ENCODE results near the gene LARGE2. TPM values are rescaled to one million over a fixed set of nuclear protein-coding genes. Genes with fewer than 3 reads are reported as not detected.

Gene LARGE2
- total RNA-seq, 4 donors from 2014 or later: 0.55 to 1.3 (median 0.60) TPM; not detected in 1

DNA sequence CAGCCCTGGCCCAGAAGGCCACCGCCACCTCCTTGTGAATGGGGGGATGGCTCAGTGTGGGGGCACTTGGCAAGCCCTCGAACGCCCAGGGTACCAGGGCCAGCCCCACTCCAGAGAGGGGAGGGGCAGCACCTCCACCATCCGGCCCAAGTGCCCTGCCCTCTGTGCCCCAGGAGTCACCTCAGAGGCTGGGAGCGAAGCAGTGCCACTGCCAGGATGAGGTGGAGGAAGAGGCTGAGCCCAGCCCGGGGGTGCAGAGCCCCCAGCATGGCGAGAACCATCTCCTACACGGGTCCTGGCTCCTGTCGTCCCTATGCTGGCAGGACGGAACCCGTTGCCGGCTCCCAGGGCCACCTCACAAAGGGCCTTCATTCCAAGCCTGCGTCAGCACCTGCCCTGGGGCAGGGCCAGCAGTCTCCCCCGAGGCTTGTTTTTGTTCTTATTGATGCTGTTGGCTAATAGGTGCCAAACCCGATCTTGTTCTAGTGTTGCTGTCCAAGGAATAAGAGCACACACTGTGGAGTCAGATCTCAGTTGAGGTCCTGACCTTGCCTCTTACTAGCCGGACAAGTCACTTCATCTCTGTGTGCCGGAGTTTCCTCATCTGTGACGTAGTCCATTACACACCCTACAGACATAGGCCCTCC is 15.4 kb upstream of the LARGE2 start, which contains the start of gene FREY1:
FREY1 (minus strand) TSS at position 307 of the 647 bp plus-strand sequence; CDS start at position 281, 26 bp downstream.
- no peaks in the 10 kb centered on the region for H3K9me3 ChIP-seq
- H3K27ac ChIP-seq: no peak within 1 kb of the TSS
- H3K4me3 ChIP-seq: no peak within 1 kb of the TSS
- 63% methylated on average over 10 of the region's 18 CpGs; no CpG with 5 or more reads in 1 of the 2 donors for WGBS, 2 donors (ENCODE audit: low coverage in 1 of 2)
- H3K27me3 ChIP-seq: no peaks in the 10 kb centered on the region
- intact Hi-C loops (cut with DNase I; ENCODE audit: low total_unique reads): no loop called here
- H3K4me1 ChIP-seq: peaks cover 0 to 9% (median 2%) of the 10 kb centered on the region in 4 donors
- H3K36me3 ChIP-seq: peaks cover 0 to 3% (median 2%) of the 10 kb centered on the region in 4 donors
- no peak for DNase-seq
- TF ChIP-seq POLR2AphosphoS5 (IDR thresholded peaks at IDR 0.05) (no peak), EP300 (IDR thresholded peaks at IDR 0.05; ENCODE audit: low read depth) (no peak), POLR2A (IDR thresholded peaks at IDR 0.05) (no peak)
- TF ChIP-seq, protein P1, sequence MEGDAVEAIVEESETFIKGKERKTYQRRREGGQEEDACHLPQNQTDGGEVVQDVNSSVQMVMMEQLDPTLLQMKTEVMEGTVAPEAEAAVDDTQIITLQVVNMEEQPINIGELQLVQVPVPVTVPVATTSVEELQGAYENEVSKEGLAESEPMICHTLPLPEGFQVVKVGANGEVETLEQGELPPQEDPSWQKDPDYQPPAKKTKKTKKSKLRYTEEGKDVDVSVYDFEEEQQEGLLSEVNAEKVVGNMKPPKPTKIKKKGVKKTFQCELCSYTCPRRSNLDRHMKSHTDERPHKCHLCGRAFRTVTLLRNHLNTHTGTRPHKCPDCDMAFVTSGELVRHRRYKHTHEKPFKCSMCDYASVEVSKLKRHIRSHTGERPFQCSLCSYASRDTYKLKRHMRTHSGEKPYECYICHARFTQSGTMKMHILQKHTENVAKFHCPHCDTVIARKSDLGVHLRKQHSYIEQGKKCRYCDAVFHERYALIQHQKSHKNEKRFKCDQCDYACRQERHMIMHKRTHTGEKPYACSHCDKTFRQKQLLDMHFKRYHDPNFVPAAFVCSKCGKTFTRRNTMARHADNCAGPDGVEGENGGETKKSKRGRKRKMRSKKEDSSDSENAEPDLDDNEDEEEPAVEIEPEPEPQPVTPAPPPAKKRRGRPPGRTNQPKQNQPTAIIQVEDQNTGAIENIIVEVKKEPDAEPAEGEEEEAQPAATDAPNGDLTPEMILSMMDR (IDR thresholded peaks at IDR 0.05): no peak
- in situ Hi-C loops (cut with MboI; ENCODE audit: low pct_ligation_motif_present in 1 of 4, low pct_unique_long_range_greater_than_20kb in 1 of 4, low sequenced_read_pairs in 3 of 4): no loop called here

DNA sequence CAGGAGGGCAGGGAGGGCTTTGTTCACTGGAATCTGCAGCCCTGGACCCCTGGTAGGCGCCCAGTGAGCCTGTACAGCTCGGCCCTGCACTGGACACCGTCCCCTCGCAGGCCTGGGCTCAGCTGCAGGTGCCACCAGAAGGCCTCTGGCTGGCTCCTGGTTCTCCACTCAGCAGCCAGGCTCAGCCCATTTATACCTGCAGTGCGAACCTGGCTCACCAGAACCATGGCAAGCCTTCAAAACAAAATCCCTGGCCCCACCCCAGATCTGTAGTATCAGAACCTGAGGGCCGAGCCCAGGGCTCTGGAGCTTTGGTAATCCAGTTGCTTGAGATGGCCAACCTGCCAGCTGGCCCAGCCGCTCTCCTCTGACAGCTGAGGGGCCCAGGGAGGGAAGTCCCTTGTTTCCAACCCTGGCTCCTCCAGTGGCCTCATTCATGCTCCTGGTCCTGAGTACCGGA is 14.5 kb upstream of the LARGE2 start:
- peaks cover 0 to 10% (median 4%) of the 10 kb centered on the region in 4 donors for H3K36me3 ChIP-seq
- no peak overlapping the region for H3K27ac ChIP-seq
- TF ChIP-seq, protein P1 (IDR thresholded peaks at IDR 0.05): no peak
- TF ChIP-seq POLR2AphosphoS5 (IDR thresholded peaks at IDR 0.05): no peak
- TF ChIP-seq EP300 (IDR thresholded peaks at IDR 0.05; ENCODE audit: low read depth): no peak
- no peak for TF ChIP-seq POLR2A (IDR thresholded peaks at IDR 0.05)
- H3K27me3 ChIP-seq: no peaks in the 10 kb centered on the region
- no peak overlapping the region for H3K4me3 ChIP-seq
- H3K9me3 ChIP-seq: no peaks in the 10 kb centered on the region
- in situ Hi-C loops (cut with MboI; ENCODE audit: low pct_ligation_motif_present in 1 of 4, low pct_unique_long_range_greater_than_20kb in 1 of 4, low sequenced_read_pairs in 3 of 4) (no loop called here), intact Hi-C loops (cut with DNase I; ENCODE audit: low total_unique reads) (no loop called here)
- H3K4me1 ChIP-seq: peaks cover 0 to 9% (median 2%) of the 10 kb centered on the region in 4 donors
- no peak for DNase-seq
- WGBS, 2 donors (ENCODE audit: low coverage in 1 of 2): 72 to 80% methylated on average over 1 to 7 of the region's 8 CpGs

DNA sequence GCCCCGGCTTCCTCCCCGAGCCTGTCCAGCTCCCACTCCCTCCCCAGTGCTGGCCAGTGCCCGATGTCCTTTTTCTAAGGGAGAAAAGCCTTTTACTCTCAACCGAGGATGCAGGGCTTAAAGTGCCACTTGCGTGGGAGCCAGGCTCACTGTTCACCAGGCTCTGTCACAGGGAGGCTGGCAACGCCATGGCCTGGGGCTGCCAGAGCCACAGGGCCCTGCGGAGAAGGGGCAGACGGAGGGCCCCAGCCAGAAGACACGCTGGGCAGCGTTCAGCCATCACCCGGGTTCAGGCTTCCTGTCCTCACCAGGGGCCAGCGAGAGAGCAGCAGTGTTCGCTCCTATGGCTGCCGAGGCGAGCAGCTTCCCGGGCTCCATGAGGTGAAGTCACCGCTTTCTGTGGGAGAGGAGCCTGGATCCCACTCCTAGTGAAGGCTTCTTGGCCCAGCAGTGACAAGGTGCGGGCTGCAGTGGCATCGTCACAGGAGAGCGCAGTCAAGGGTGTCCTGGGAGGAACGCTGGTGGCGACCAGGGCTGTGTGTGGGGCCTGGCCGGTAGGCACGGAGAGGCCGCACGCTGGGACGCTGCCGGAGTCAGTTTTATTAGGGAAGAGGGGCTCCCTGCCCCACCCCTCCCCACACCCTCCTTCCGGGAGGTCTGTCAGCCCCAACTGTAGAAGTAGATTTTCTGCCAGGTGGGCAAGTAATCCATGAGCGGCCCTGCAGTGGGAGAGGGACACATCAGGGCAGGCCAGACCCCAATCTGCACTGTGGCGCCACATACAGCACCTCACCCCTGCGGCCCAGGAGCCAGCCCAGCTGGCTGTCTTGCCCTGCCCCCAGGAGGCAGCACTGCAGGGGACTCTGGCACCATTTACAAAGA is 12.6 kb upstream of the LARGE2 start:
- WGBS, 2 donors (ENCODE audit: low coverage in 1 of 2): 92% methylated on average over 28 of the region's 32 CpGs; no CpG with 5 or more reads in 1 of the 2 donors
- no peak for TF ChIP-seq POLR2A (IDR thresholded peaks at IDR 0.05)
- no peak for TF ChIP-seq POLR2AphosphoS5 (IDR thresholded peaks at IDR 0.05)
- TF ChIP-seq EP300 (IDR thresholded peaks at IDR 0.05; ENCODE audit: low read depth): no peak
- TF ChIP-seq, protein P1 (IDR thresholded peaks at IDR 0.05): no peak
- in situ Hi-C loops (cut with MboI; ENCODE audit: low pct_ligation_motif_present in 1 of 4, low pct_unique_long_range_greater_than_20kb in 1 of 4, low sequenced_read_pairs in 3 of 4): loop anchor here in 1 of 4 donors (10.0 kb wide), 1 partner anchor 55 kb away; no protein-coding TSS in a partner anchor

DNA sequence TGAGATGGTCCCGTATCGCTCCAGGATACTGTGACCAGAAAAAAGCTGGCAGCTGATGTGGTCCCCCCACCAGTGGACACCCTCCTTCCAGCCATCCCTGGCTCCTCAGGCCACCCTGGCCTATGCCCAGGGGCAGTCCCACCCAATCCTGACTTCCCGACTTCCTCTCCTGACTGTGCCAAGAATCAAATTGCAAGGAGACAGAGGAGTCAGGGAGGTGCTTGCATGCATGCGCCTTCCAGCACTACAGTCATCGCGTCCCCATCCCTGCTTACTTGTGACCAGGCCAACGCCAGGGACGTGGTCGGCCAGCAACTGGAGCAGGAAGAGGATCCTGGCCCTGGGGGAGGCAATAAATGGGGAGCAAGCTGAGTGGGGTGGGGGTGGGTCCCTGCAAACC is 11.8 kb upstream of the LARGE2 start:
- H3K4me1 ChIP-seq: peaks cover 0 to 10% (median 2%) of the 10 kb centered on the region in 4 donors
- intact Hi-C loops (cut with DNase I; ENCODE audit: low total_unique reads): no loop called here
- H3K36me3 ChIP-seq: peaks cover 0 to 30% (median 11%) of the 10 kb centered on the region in 4 donors
- no peak overlapping the region for H3K27ac ChIP-seq
- H3K27me3 ChIP-seq: no peaks in the 10 kb centered on the region
- 92% methylated on average over 9 of the region's 9 CpGs; no CpG with 5 or more reads in 1 of the 2 donors for WGBS, 2 donors (ENCODE audit: low coverage in 1 of 2)
- no peak for DNase-seq
- in situ Hi-C loops (cut with MboI; ENCODE audit: low pct_ligation_motif_present in 1 of 4, low pct_unique_long_range_greater_than_20kb in 1 of 4, low sequenced_read_pairs in 3 of 4): loop anchor here in 1 of 4 donors (10.0 kb wide), 1 partner anchor 56 kb away; no protein-coding TSS in a partner anchor
- H3K4me3 ChIP-seq: no peak overlapping the region
- TF ChIP-seq, protein P1 (IDR thresholded peaks at IDR 0.05): no peak
- TF ChIP-seq POLR2AphosphoS5 (IDR thresholded peaks at IDR 0.05): no peak
- no peak for TF ChIP-seq POLR2A (IDR thresholded peaks at IDR 0.05)
- TF ChIP-seq EP300 (IDR thresholded peaks at IDR 0.05; ENCODE audit: low read depth): no peak
- H3K9me3 ChIP-seq: no peaks in the 10 kb centered on the region

More for the DNA sequence above, 12.6 kb upstream of the LARGE2 start:
- intact Hi-C loops (cut with DNase I; ENCODE audit: low total_unique reads): no loop called here
- no peak overlapping the region for H3K4me3 ChIP-seq
- no peak overlapping the region for H3K27ac ChIP-seq
- H3K4me1 ChIP-seq: peaks cover 0 to 9% (median 2%) of the 10 kb centered on the region in 4 donors
- H3K9me3 ChIP-seq: no peaks in the 10 kb centered on the region
- H3K27me3 ChIP-seq: no peaks in the 10 kb centered on the region
- DNase-seq: no peak
- H3K36me3 ChIP-seq: peaks cover 0 to 27% (median 11%) of the 10 kb centered on the region in 4 donors

Data from transverse colon (tissue), 4 donors.